GM18870 (cell line): Measurements from ENCODE around the gene PDE6B.
"Not testable (repeated sequence)": the region's sequence is repeated elsewhere in the genome, so short reads cannot be mapped to it uniquely, and the experiment has no call there.

Experiments
- ATAC-seq: cut with Tn5 transposase; IDR thresholded peaks from one replicate; pipeline ENCODE4 v1.9.1; 2021; ENCODE audit warnings: moderate library complexity; ENCODE audit not compliant: unreplicated experiment

The PDE6B gene

DNA sequence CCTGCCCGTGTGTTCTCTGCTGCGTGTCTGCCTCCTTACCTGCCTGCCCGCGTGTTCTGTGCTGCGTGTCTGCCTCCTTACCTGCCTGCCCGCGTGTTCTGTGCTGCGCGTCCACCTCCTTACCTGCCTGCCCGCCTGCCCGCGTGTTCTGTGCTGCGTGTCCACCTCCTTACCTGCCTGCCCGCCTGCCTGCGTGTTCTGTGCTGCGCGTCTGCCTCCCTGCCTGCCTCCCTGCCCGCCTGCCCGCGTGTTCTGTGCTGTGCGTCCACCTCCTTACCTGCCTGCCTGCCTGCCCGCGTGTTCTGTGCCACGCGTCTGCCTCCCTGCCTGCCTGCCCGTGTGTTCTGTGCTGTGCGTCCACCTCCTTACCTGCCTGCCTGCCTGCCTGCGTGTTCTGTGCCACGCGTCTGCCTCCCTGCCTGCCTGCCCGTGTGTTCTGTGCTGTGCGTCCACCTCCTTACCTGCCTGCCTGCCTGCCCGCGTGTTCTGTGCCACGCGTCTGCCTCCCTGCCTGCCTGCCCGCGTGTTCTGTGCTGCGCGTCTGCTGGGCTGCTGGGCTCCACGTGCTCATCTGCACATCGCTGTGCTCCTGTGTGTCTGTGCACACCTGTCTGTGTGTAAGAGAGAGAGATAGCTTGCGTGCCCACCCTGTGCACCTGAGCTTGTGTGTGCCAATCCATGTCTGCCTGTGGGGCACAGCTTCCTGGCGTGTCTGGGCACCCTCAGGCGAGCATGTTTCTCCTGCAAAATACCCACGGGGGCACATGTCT lies 9.9 kb downstream of the PDE6B start:
- not testable (repeated sequence) for ATAC-seq

DNA sequence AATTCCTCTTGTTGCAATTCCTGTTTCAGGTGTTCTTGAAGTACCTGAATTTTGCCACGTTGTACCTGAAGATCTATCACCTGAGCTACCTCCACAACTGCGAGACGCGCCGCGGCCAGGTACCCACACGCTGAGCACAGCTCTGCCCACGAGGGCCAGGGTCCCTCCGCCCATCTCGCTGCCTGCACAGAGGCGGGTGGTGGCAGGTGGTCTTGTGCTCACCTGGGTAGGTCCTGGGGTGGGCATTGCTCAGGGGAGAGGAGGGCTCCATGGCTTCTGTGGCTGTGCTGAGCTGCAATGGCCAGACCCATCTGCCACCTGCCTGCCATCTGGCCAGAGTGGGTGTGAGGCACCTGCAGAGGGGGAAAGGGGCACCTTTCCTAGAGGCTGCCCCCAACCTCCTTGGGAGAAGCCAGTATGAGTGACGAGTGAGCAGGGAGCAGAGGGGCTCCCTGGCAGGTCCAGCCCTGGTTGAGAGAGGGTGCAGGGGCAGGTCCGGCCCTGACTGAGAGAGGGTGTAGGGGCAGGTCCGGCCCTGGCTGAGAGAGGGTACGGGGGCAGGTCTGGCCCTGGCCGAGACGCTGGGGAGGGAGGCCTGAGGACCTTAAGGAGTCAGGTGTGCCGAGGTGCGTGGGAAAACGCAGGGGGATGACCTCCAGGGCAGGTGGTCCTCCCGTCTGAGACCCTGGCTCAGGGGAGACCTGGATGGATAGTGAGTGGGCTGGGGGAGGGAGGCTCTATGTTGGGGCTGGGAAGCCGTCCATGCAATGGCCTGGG lies 10.7 kb downstream of the PDE6B start:
- ATAC-seq = no peak

DNA sequence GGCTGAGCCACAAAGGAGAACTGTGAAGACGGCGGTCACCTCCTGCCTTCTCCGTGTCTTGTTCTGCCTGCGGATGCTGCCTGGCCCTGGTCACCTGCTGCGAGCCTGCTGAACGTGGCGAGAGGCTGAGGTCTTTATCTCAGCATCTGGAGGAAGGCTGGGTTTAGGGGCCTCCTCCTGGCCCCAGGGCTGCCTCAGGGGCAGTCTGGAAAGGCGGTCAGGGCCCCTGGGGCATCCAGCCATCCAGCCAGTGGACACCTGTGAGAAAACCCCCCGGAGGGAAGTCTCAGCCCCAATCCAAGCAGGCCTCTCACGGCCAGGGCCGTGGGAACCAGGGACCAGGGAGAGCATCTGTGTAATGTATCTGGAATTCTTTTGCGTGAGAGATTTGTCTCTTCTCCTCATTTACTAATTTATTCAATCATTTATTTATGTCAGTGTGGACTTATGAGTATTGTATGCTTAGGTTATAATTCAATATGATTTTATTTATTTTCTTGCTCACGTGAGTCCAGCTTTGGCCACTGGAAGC lies 11.3 kb downstream of the PDE6B start:
- ATAC-seq = no peak

DNA sequence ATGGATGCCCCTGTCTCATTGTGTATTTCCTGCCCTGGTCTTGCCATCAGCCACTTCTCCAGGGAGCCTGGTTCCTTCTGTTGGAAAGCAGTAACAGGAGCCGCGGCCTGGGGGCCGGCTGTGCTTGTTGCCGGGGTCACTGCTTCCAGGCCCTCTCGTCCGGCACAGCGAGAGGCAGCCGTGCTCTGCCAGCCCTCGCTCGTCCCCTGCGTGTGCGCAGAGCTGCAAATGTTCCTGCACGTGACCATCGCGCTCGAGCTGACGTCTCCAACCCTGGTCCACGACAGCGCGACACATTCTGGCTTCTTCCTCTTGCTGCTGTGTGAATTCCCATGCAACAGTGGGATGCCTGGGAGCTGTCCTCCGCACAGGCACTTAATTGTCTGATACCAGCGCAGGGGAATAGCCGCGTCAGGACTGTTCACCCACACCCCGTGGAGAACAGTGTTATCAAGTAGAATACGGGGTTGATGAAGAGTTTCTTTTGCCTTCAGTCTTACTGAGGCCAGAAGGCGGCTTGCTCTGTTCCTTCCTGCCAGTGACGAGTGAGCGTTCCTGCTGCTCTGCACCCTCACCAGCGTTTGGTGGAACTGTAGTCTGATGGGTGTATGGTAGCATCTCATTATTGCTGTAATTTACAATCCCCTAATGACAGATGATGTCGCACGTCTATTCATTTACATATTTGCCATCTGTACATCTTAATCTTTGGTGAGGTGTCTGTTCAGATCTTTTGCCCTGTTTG lies 12.3 kb downstream of the PDE6B start:
- no peak for ATAC-seq

DNA sequence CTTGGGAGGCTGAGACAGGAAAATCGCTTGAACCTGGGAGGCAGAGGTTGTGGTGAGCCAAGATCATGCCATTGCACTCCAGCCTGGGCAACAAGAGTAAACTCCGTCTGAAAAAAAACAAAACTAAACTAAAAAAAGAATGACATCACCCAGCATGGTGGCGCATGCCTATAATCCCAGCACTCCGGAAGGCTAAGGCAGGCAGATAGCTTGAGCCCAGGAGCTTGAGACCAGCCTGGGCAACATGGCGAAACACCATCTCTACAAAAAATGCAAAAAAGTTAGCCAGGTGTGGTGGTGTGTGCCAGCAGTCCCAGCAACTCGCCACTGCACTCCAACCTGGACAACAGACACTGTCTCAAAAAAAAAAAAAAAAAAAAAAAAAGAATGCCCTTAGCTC lies 17.0 kb downstream of the PDE6B start:
- ATAC-seq = not testable (repeated sequence)

DNA sequence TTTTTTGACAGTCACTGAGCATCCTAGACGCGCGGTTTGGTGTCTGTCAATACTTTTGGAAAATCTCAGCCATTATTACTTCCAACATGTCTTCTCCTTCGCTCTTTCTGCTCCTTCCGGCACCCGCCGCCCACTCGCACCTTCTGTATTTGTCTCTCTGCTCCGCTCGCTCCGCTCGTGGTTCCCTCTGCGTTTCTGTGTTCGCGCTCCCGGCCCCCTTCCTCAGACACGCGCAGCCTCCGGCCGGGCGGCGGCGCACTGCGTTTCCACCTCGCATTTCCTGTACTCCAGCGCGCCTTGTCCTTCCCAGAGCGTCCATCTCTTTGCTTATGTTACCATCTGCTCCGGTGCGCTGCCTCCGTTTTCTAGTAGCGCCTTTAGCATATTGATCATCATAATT lies 21.1 kb downstream of the PDE6B start:
- ATAC-seq = no peak

DNA sequence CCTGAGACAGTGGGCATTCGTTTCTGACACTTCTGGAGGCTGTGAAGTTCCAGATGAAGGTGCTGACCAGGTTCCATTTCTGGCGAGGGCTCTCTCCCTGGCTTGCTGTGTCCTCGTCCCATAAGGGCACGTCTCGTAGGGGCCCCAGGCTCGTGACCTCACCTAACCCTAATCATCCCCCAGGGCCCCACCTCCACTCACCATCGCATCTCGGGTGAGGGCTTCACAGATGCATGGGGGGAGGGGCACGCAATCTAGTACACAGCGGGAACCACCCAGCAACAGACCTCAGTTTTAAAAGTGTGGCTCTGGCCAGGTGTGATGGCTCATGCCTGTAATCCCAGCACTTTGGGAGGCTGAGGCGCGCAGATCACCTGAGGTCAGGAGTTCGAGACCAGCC lies 22.1 kb downstream of the PDE6B start:
- no peak for ATAC-seq

DNA sequence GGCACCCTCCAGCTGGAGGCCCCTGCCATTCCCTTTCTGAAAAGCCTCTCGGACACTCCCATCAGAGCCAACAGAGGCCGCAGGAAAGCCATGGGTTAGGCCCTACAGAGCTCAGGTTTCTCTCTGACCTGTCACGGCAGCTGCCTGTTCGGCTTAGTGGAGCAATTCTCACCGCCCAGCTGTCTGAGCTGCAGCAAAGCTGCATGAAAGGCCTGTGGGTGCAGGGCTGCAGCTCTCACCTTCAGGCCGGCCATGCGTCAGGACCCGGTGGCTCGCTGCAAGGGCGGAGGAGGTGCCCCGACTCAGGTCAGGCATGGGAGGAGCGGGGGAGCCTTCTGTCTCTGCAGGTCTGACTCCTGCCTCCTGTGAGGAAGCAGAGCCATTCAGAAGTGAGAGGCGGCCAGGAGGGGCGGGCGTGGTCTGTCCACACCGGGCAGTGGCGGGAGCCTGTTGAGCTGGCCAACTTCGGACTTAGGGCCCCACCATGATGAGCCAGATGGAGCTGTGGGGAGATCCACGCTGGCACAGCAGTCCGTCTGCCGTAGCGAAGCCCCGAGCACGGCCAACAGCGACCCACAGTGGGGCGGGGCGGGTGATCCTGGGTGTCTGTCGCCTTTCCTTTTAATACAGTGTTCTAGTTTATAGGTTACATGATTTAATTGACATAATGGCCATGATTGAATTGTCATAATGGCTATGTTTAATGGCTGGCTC lies 23.4 kb downstream of the PDE6B start:
- ATAC-seq = no peak

DNA sequence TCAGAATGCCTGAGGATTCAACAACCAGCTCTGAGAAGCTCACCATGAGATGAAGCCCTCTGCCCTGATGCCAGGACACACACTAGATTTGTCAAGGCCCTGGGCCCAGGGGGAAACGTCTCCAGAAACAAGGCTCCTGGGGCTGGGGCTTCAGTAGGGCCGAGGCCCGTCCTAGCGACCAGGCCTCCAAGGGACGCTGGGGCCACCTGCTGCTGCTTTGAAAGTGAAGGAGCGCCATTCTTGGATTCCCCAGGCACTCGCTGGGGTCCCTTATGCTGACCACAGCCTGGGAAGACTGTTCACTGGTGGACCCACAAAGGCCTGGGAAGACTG lies 23.9 kb downstream of the PDE6B start:
- no peak for ATAC-seq

DNA sequence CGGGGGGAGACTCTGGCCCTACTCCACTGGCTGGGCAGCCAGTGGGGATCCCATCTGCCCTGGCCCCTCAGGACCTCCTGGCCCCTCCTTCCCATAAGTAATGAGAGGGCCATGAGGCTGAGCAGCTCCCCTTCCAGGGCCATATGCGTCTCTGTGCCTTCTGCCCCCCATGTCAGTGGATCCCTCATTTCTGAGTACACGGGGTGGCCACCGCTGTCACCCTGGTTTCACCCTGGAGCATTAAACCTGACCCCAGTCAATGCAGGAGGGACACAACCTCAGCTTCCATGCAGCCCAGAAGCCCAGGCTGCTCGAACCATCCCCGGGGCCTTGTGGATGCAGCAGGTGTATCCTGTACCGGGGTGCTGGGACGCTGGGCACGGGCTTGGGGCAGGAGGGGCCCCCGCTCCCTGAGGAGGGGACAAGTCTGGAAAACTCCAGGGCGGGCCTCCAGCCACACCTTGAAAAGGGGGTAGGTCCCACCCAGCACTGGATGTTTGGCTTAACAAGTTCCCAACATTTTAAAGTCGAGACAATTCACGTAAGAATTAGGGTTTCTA lies 24.5 kb downstream of the PDE6B start:
- ATAC-seq = no peak

DNA sequence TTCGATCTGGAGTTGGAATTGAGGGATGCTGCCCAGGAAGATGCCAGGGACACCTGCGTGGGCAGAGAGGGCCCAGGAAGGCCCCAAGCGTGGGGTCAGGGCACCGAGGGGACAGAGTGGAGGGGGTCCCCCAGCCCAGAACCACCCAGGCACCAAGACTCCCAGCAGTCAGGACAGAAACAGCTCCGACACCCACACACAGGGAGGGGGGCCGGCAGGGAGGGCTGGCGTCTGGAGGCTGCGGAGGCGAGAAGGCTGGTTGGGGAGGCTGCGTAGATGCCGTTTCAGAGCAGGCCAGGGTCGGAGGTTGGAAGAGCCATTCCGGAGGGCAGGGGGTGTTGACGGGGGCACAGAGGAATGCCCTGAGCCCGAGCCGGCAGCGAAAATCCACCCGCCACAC lies 25.1 kb downstream of the PDE6B start:
- ATAC-seq = no peak

DNA sequence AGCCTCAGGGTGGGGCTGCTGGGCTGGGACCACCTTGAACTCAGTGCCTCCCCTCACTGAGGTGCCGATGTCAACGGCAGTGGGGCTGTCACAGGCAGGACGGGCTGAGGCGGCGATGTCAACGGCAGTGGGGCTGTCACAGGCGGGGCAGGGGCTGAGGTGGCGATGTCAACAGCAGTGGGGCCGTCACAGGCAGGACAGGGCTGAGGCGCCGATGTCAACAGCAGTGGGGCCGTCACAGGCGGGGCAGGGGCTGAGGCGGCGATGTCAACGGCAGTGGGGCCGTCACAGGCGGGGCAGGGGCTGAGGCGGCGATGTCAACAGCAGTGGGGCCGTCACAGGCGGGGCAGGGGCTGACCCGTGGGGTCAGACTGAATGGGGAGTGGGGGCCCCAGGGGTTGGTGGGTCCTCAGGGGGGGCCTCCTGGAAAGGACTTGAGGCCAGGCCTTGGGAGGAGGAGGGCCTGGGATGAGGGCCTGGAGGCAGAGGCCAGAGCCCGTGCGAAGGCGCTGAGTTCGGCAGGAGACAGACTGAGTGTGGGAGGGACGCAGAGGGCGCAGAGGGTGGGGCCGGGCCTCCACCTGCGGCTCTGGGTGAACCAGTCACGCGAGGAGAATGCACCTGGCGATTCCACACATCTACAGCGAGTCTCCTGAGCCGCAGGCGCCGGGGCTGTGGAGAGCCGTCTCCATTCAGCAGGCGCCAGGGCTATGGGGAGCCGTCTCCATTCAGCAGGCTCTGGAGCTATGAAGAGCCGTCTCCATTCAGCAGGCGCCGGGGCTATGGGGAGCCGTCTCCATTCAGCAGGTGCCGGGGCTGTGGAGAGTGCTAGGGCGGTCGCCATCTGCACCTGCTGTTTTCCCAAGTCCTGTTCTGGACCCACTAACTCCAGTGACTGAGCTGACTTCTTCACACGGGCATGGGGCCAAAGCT lies 25.8 kb downstream of the PDE6B start:
- ATAC-seq = no peak

DNA sequence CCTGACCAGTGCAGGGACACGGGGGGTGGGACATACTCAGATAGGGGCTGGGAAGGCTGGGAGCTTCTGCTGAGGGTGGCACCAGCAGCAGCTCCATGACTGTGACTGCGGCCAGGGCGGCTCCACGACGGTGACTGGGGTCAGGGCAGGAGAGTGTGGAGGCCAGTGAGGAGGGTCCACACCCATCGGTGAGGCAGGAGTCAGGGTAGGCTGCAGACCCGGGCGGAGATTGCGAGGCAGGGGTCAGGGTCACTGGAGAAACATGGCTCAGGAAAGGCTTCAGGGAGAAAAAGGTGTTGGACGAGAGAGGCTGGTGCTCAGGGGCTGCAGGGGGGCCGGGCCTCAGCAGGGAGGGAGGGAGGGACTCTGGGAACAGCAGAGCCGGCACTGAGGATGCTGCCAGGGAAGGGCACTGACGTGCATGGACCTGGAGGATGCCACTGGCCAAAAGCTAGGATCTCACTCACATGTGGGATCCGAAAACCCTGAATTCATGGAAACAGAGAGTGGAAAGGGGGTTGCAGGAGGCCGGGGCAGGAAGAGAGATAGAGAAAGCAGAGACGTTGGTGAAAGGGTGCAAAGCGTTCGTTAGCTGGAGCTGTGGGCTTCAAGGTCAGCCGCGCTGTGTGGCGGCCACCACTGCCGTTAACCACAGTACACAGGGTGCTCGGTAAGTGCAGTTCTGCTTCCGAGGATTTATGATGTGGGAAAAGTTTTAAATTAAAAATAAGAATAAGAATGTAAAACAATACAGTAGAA lies 26.7 kb downstream of the PDE6B start:
- ATAC-seq = no peak

DNA sequence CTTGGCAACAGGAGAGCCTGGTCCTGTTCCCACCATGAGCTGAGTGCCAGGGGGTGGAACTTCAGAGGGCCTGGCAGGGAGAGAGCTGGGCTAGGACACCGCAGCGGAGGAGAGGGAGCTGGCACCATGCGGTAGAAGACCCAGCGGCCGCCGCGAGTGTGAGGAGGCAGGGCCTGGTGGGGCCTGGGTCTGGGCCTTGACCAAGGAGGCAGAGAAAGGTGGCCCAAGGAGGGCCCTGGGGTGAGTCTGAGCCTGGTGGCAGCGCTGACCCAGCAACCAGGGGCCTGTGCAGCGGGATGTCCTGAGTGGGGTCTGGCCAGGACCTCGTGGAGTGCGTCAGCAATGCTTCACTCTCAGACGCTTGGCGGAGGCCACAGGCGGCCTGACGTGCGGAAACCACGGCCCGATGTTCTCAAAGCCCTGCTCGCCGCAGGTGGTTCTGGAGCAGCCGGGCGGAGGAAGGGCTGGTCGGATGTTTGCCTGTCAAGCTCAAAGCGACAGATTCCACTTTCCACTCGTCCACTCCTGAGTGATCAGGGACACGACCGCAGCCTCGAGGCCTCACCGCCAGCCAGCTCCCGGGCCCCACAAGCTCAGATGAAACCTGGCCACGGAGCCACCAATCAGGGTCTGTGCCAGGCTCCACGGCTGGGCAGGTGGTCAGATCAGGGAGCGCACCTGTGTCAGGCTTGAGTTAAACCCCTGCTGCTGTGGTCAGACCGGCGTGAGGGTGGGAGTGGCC lies 27.9 kb downstream of the PDE6B start:
- ATAC-seq = no peak

DNA sequence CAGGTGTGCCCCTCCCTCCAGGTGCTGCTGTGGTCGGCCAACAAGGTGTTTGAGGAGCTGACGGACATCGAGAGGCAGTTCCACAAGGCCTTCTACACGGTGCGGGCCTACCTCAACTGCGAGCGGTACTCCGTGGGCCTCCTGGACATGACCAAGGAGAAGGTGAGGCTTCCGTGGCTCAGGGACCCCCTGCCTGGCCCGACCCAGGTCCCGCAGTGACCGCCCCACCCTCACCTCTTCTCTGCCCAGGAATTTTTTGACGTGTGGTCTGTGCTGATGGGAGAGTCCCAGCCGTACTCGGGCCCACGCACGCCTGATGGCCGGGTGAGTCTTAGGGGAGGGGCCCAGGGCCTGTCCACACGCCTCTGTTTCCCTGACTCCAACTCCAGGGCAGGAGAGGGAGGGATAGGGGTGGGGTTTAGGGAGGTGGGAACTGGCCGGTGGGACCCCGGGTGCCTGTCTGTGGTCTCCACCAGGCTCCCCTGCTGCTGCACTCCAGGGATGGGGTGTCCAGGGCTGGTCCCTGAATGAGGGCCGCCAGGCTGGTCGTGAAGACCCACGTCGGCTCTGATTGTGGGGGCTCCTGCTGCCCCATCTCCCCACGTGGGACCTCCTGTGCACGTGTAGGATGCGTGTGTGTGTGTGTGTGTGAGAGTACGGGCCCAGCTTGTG lies 28.6 kb downstream of the PDE6B start:
- ATAC-seq = no peak

DNA sequence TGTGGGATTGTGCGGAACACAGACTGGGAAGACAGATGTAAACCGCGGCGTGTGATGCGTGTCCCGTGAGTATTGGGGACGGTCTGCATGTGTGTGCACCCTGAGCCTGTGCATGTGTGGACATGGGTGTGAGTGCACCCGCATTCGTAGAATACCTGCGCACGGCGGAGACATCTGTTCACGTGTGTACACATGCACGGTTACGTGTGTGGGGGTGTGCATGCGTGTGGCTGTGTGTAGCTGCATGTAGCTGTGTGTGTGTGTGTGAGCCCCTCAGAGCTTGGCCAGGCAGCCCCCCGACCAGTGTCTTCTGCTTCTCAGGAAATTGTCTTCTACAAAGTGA lies 29.1 kb downstream of the PDE6B start:
- no peak for ATAC-seq

DNA sequence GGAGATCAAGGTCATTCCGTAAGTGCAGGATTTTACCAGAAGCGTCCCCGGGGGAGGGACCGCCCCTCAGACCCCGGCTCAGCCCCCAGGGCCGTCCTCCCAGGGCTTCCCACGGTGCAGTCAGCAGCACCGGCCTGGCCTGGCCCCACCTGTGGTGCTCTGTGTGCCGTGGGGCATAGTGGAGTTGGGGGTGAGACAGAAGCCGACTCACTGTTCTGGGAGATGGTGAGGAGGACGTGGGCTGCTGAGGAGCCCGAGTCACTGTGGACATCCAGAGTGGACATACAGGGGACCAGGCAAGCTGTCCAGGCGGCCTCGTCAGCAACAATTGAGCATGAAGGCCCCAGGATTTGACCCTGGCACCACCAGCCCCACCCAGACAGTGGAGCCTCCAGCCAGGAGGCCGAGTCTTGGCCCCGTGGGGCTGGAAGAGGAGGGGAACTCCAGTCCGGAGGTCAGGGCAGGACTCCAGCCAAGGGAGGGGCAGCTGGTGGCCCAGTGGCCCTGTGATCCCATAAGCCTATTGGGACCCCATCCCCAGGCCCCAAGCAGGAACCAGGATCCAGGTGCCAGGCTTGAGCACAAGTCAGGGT lies 29.6 kb downstream of the PDE6B start:
- no peak for ATAC-seq
